K562 (cell line): Measurements from ENCODE around the gene YIPF1. TPM values are rescaled to one million over a fixed set of nuclear protein-coding genes. Genes with fewer than 3 reads are reported as not detected.

Experiments used
- BMI1 ChIP-seq: fragments of 150-350 bp; IDR thresholded peaks from 2 replicates; pipeline ENCODE4 v1.6.1; 2014; ENCODE audit warnings: low read length
- CCNT2 ChIP-seq: IDR thresholded peaks from 2 replicates; pipeline ENCODE4 v1.6.1; 2011; ENCODE audit warnings: borderline replicate concordance, low read depth, mild to moderate bottlenecking, moderate library complexity, mixed read lengths, low read length; ENCODE audit not compliant: insufficient read length; ENCODE audit errors: extremely low read depth
- ZNF3 ChIP-seq: fragments of 250-450 bp; sonication (Bioruptor Pico); IDR thresholded peaks from 2 replicates; pipeline ENCODE4 v1.5.0; 2021; ENCODE audit warnings: mild to moderate bottlenecking, moderate library complexity
- ZNF77 ChIP-seq: fragments of 250-450 bp; sonication (Bioruptor Pico); IDR thresholded peaks from 2 replicates; pipeline ENCODE4 v1.5.0; 2020
- polyA plus RNA-seq, 8 experiments: library from polyadenylated mRNA; depleted of rRNA in 4 of 8; stranded (reverse) in 5 of 8; unstranded in 3 of 8; fragments of >200 nt; fragmentation: Nextera tagmentation in 2 of 8; fragmentation: Illumina TruSeq in 1 of 8; extraction: Ambion mirVana in 2 of 8; extraction: Trizol in 1 of 8; gene quantifications; 2 replicates each; pipeline versions ENCODE4 v1.2.1 to v1.2.3, GENCODE V29; 2011 to 2014; ENCODE audit warnings: inconsistent platforms in 1 of 8, missing spikeins in 1 of 8
- total RNA-seq, 7 experiments: library from RNA; depleted of rRNA in 6 of 7; stranded (reverse); fragments of >200 nt in 6 of 7; fragmentation: Illumina TruSeq in 2 of 7; extraction: Trizol in 2 of 7; gene quantifications; 2 replicates each; pipeline versions ENCODE4 v1.2.1 to v1.2.3, GENCODE V29; 2011 to 2021; ENCODE audit warnings: low replicate concordance in 1 of 7
- TF ChIP-seq, protein P1 (sequence below): fragments of 250-450 bp; sonication (Bioruptor Pico); IDR thresholded peaks from 2 replicates; pipeline ENCODE4 v1.4.0; 2020
- TF ChIP-seq, protein P2 (sequence below), 2 experiments: IDR thresholded peaks; 2 replicates each; pipeline ENCODE4 v1.6.1; 2012; ENCODE audit warnings: improper control_type of control experiment in 2 of 2, low read depth in 2 of 2, low read length in 2 of 2, borderline replicate concordance in 1 of 2
- TF ChIP-seq, protein P3 (sequence below): sonication (generic); formaldehyde crosslinking; IDR thresholded peaks from 2 replicates; pipeline ENCODE4 v1.8.1; 2023; ENCODE audit warnings: missing genetic modification reagents, mild to moderate bottlenecking, borderline replicate concordance
- TF ChIP-seq, protein P4 (sequence below): fragments of 450-650 bp; IDR thresholded peaks from 2 replicates; pipeline ENCODE4 v1.6.1; 2014; ENCODE audit warnings: low read depth, mild to moderate bottlenecking, moderate library complexity, borderline replicate concordance
- TF ChIP-seq, protein P5 (sequence below): sonication (generic); formaldehyde crosslinking; IDR thresholded peaks from 2 replicates; pipeline ENCODE4 v1.8.0; 2022; ENCODE audit warnings: mild to moderate bottlenecking, missing genetic modification reagents
- TF ChIP-seq, protein P6 (sequence below): sonication (generic); formaldehyde crosslinking; IDR thresholded peaks from 2 replicates; pipeline ENCODE4 v1.8.1; 2023; ENCODE audit warnings: mild to moderate bottlenecking, missing genetic modification reagents

YIPF1 gene
- total and polyA plus RNA-seq, 9 of the 15 experiments (the other 6 are each of a cell fraction or from before 2014, with no cell fraction given) = 11.5 to 37.5 (median 19.2) TPM

DNA sequence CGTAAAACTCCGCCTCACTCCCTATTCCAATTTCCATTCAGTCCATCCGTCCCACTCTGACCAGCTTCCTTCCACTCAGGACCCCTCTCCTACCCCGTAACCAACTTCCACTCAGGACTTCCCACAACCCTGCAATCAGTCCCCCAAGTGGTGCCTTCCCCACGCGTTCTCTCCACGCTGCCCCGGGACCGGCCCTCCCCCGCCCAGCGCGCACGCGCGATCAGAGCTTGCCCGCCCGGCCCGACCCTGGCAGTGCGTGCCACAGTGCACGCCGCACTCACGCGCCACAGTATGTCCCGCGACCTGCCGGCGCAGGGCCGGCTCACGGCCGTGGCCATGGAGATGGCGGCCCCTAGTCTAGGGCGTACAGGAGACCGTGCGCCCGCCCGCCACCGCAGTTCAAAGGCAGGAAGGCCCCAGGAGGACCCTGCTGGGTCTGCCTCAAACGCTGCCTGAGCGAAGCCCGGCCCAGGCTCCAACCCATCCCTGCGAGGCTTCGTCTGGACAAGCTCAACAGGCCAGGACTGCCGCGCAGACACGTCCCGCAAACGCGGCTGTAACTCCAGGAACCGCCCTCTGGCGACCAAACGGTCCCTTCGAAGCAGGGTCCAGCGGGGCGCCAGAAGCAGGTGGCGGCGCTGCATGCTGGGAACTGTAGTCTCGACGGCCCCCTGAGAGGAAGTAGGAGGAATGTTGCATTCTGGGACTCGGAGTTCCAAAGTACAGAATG lies 51.5 kb downstream of the YIPF1 start, which contains the start of gene NDC1 (continued):
- peak; percentile 35 for TF ChIP-seq CCNT2
- TF ChIP-seq ZNF77 (CRISPR knock-in tag) = no peak
- TF ChIP-seq, protein P1, sequence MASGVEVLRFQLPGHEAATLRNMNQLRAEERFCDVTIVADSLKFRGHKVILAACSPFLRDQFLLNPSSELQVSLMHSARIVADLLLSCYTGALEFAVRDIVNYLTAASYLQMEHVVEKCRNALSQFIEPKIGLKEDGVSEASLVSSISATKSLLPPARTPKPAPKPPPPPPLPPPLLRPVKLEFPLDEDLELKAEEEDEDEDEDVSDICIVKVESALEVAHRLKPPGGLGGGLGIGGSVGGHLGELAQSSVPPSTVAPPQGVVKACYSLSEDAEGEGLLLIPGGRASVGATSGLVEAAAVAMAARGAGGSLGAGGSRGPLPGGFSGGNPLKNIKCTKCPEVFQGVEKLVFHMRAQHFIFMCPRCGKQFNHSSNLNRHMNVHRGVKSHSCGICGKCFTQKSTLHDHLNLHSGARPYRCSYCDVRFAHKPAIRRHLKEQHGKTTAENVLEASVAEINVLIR (CRISPR knock-in tag) = peak; percentile 68
- TF ChIP-seq ZNF3 (CRISPR knock-in tag) = no peak
- TF ChIP-seq, protein P2, sequence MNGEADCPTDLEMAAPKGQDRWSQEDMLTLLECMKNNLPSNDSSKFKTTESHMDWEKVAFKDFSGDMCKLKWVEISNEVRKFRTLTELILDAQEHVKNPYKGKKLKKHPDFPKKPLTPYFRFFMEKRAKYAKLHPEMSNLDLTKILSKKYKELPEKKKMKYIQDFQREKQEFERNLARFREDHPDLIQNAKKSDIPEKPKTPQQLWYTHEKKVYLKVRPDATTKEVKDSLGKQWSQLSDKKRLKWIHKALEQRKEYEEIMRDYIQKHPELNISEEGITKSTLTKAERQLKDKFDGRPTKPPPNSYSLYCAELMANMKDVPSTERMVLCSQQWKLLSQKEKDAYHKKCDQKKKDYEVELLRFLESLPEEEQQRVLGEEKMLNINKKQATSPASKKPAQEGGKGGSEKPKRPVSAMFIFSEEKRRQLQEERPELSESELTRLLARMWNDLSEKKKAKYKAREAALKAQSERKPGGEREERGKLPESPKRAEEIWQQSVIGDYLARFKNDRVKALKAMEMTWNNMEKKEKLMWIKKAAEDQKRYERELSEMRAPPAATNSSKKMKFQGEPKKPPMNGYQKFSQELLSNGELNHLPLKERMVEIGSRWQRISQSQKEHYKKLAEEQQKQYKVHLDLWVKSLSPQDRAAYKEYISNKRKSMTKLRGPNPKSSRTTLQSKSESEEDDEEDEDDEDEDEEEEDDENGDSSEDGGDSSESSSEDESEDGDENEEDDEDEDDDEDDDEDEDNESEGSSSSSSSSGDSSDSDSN (IDR thresholded peaks at IDR 0.05; ENCODE audit: borderline replicate concordance in 1 of 2, low read depth in 2 of 2, low read length in 2 of 2) = peak; percentile 71 to 74; a peak in 3 of 4 replicates
- TF ChIP-seq, protein P3, sequence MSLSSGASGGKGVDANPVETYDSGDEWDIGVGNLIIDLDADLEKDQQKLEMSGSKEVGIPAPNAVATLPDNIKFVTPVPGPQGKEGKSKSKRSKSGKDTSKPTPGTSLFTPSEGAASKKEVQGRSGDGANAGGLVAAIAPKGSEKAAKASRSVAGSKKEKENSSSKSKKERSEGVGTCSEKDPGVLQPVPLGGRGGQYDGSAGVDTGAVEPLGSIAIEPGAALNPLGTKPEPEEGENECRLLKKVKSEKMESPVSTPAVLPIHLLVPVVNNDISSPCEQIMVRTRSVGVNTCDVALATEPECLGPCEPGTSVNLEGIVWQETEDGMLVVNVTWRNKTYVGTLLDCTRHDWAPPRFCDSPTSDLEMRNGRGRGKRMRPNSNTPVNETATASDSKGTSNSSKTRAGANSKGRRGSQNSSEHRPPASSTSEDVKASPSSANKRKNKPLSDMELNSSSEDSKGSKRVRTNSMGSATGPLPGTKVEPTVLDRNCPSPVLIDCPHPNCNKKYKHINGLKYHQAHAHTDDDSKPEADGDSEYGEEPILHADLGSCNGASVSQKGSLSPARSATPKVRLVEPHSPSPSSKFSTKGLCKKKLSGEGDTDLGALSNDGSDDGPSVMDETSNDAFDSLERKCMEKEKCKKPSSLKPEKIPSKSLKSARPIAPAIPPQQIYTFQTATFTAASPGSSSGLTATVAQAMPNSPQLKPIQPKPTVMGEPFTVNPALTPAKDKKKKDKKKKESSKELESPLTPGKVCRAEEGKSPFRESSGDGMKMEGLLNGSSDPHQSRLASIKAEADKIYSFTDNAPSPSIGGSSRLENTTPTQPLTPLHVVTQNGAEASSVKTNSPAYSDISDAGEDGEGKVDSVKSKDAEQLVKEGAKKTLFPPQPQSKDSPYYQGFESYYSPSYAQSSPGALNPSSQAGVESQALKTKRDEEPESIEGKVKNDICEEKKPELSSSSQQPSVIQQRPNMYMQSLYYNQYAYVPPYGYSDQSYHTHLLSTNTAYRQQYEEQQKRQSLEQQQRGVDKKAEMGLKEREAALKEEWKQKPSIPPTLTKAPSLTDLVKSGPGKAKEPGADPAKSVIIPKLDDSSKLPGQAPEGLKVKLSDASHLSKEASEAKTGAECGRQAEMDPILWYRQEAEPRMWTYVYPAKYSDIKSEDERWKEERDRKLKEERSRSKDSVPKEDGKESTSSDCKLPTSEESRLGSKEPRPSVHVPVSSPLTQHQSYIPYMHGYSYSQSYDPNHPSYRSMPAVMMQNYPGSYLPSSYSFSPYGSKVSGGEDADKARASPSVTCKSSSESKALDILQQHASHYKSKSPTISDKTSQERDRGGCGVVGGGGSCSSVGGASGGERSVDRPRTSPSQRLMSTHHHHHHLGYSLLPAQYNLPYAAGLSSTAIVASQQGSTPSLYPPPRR = no peak
- TF ChIP-seq, protein P4, sequence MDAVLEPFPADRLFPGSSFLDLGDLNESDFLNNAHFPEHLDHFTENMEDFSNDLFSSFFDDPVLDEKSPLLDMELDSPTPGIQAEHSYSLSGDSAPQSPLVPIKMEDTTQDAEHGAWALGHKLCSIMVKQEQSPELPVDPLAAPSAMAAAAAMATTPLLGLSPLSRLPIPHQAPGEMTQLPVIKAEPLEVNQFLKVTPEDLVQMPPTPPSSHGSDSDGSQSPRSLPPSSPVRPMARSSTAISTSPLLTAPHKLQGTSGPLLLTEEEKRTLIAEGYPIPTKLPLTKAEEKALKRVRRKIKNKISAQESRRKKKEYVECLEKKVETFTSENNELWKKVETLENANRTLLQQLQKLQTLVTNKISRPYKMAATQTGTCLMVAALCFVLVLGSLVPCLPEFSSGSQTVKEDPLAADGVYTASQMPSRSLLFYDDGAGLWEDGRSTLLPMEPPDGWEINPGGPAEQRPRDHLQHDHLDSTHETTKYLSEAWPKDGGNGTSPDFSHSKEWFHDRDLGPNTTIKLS = peak; percentile 99
- TF ChIP-seq BMI1 = no peak
- TF ChIP-seq, protein P5, sequence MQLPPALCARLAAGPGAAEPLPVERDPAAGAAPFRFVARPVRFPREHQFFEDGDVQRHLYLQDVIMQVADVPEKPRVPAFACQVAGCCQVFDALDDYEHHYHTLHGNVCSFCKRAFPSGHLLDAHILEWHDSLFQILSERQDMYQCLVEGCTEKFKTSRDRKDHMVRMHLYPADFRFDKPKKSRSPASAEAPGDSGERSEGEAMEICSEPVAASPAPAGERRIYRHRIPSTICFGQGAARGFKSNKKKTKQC = peak; percentile 95
- TF ChIP-seq, protein P6, sequence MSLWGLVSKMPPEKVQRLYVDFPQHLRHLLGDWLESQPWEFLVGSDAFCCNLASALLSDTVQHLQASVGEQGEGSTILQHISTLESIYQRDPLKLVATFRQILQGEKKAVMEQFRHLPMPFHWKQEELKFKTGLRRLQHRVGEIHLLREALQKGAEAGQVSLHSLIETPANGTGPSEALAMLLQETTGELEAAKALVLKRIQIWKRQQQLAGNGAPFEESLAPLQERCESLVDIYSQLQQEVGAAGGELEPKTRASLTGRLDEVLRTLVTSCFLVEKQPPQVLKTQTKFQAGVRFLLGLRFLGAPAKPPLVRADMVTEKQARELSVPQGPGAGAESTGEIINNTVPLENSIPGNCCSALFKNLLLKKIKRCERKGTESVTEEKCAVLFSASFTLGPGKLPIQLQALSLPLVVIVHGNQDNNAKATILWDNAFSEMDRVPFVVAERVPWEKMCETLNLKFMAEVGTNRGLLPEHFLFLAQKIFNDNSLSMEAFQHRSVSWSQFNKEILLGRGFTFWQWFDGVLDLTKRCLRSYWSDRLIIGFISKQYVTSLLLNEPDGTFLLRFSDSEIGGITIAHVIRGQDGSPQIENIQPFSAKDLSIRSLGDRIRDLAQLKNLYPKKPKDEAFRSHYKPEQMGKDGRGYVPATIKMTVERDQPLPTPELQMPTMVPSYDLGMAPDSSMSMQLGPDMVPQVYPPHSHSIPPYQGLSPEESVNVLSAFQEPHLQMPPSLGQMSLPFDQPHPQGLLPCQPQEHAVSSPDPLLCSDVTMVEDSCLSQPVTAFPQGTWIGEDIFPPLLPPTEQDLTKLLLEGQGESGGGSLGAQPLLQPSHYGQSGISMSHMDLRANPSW (CRISPR knock-in tag) = peak; percentile 98; the same call in 1 of the 2 replicates
